ENCODE results near the gene SPTBN1.

GRCh38 chr2:54549917-54550518 lies 93.9 kb downstream of the SPTBN1 start:
- TF ChIP-seq, protein P1, sequence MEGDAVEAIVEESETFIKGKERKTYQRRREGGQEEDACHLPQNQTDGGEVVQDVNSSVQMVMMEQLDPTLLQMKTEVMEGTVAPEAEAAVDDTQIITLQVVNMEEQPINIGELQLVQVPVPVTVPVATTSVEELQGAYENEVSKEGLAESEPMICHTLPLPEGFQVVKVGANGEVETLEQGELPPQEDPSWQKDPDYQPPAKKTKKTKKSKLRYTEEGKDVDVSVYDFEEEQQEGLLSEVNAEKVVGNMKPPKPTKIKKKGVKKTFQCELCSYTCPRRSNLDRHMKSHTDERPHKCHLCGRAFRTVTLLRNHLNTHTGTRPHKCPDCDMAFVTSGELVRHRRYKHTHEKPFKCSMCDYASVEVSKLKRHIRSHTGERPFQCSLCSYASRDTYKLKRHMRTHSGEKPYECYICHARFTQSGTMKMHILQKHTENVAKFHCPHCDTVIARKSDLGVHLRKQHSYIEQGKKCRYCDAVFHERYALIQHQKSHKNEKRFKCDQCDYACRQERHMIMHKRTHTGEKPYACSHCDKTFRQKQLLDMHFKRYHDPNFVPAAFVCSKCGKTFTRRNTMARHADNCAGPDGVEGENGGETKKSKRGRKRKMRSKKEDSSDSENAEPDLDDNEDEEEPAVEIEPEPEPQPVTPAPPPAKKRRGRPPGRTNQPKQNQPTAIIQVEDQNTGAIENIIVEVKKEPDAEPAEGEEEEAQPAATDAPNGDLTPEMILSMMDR (IDR thresholded peaks at IDR 0.05; ENCODE audit: poor library complexity) = no peak
- TF ChIP-seq EZH2 (IDR thresholded peaks at IDR 0.05; ENCODE audit: borderline replicate concordance) (no peak), EZH2phosphoT487 (IDR thresholded peaks at IDR 0.05; ENCODE audit: low read depth, severe bottlenecking, unreplicated experiment) (no peak)
